GM12878 (cell line): Measurements from ENCODE around the gene COA3. TPM values are rescaled to one million over a fixed set of nuclear protein-coding genes. Genes with fewer than 3 reads are reported as not detected.
A peak's percentile ranks its signal among the peaks of the same experiment; 100 is the strongest.

ENCODE experiments used
- ATAC-seq: fragments of 200-7000 bp; cut with Tn5 transposase; 3 replicates; pipeline ENCODE4 v1.9.1; 2020; ENCODE audit warnings: mild to moderate bottlenecking, moderate library complexity
- BruUV-seq: library from RNA; stranded (reverse); fragments of 400-500 nt; replicated peaks from 2 replicates; lab custom pipeline; 2021; lab: Mats Ljungman, UMichigan
- CTCF ChIA-PET: fragments of 300-600 bp; sonication (Branson Sonifier 250); formaldehyde crosslinking; extraction: SDS; loops from one replicate; lab custom pipeline; 2021; ENCODE audit warnings: inconsistent platforms; lab: Yijun Ruan, JAX
- POLR2A ChIA-PET: fragments of 350-600 bp; formaldehyde crosslinking; extraction: SDS; loops from one replicate; lab custom pipeline; 2021; ENCODE audit warnings: inconsistent platforms; lab: Charles Lee
- RAD21 ChIA-PET: fragments of 300-600 bp; sonication (Branson Sonifier 250); formaldehyde crosslinking; loops from one replicate; lab custom pipeline; 2023; ENCODE audit warnings: antibody characterized with exemption; ENCODE audit not compliant: unreplicated experiment; lab: Charles Lee
- SMC1A ChIA-PET: fragments of 300-600 bp; sonication (Branson Sonifier 250); formaldehyde crosslinking; loops from one replicate; lab custom pipeline; 2023; ENCODE audit not compliant: unreplicated experiment, uncharacterized antibody; lab: Charles Lee
- DNase-seq: peaks from one replicate; pipeline ENCODE4 v3.0.0-alpha.2; 2011; ENCODE audit warnings: low read depth, low spot score
- FAIRE-seq: peaks from 3 replicates; lab custom pipeline; 2011; peaks lifted over from hg19 to GRCh38; lab: Jason Lieb, UNC
- H2AFZ ChIP-seq: 2 replicates; pipeline ENCODE4 v1.6.0; 2011; ENCODE audit warnings: low read depth, low read length, control low read depth; ENCODE audit not compliant: control insufficient read depth
- H3K27ac ChIP-seq: 2 replicates; pipeline ENCODE4 v1.5.1; 2011; ENCODE audit warnings: control low read depth; ENCODE audit not compliant: control insufficient read depth, insufficient read depth
- H3K27me3 ChIP-seq, 2 experiments: replicated peaks in 1 of 2; 2 replicates each; pipeline versions ENCODE4 v1.6.0 to v1.6.1; 2011; ENCODE audit warnings: low read length in 1 of 2; ENCODE audit not compliant: control insufficient read depth in 2 of 2, insufficient read depth in 2 of 2
- H3K36me3 ChIP-seq, 2 experiments: 2 replicates each; pipeline ENCODE4 v1.5.1; 2011; ENCODE audit warnings: low read length in 1 of 2; ENCODE audit not compliant: control insufficient read depth in 2 of 2, insufficient read depth in 2 of 2
- H3K4me1 ChIP-seq: 2 replicates; pipeline ENCODE4 v1.6.1; 2011; ENCODE audit warnings: mild to moderate bottlenecking, low read length, moderate library complexity, mixed read lengths; ENCODE audit not compliant: control insufficient read depth, insufficient read depth
- H3K4me2 ChIP-seq: 2 replicates; pipeline ENCODE4 v1.6.0; 2011; ENCODE audit warnings: control low read depth; ENCODE audit not compliant: control insufficient read depth, insufficient read depth
- H3K4me3 ChIP-seq: fragments of 200-600 bp; sonication (generic); 2 replicates; pipeline ENCODE4 v1.5.1; 2016
- H3K79me2 ChIP-seq: 2 replicates; pipeline ENCODE4 v1.6.0; 2011; ENCODE audit warnings: low read length; ENCODE audit not compliant: control insufficient read depth, insufficient read depth
- H3K9ac ChIP-seq: 2 replicates; pipeline ENCODE4 v1.8.0; 2011; ENCODE audit warnings: low read length, control low read depth, mixed read lengths; ENCODE audit not compliant: control insufficient read depth, insufficient read depth
- H3K9me3 ChIP-seq: replicated peaks from 3 replicates; pipeline ENCODE4 v1.5.1; 2011; ENCODE audit warnings: mild to moderate bottlenecking, low read length; ENCODE audit not compliant: control insufficient read depth, insufficient read depth
- H4K20me1 ChIP-seq: 2 replicates; pipeline ENCODE4 v1.6.0; 2011; ENCODE audit not compliant: control insufficient read depth, insufficient read depth
- ATF2 ChIP-seq: IDR thresholded peaks from 2 replicates; pipeline ENCODE4 v1.6.1; 2012; ENCODE audit warnings: low read length, inconsistent platforms
- ATF3 ChIP-seq: IDR thresholded peaks from 2 replicates; pipeline ENCODE4 v1.6.1; 2011; ENCODE audit warnings: low read depth, mild to moderate bottlenecking, low read length, moderate library complexity, borderline replicate concordance; ENCODE audit errors: extremely low read depth
- ATF7 ChIP-seq: fragments of 450-650 bp; IDR thresholded peaks from 2 replicates; pipeline ENCODE4 v1.6.1; 2016; ENCODE audit warnings: low read depth, mild to moderate bottlenecking
- BMI1 ChIP-seq: fragments of 450-650 bp; IDR thresholded peaks from 2 replicates; pipeline ENCODE4 v1.6.1; 2016; ENCODE audit warnings: mild to moderate bottlenecking, moderate library complexity, borderline replicate concordance
- CHD4 ChIP-seq: fragments of 200-600 bp; sonication (generic); IDR thresholded peaks from 2 replicates; pipeline ENCODE4 v1.6.1; 2016; ENCODE audit warnings: mild to moderate bottlenecking
- CTCF ChIP-seq, 3 experiments: IDR thresholded peaks in 2 of 3; conservative IDR thresholded peaks in 1 of 3; 2 replicates each; pipeline ENCODE4 v1.5.1; 2011; ENCODE audit warnings: low read depth in 3 of 3, low read length in 3 of 3, mild to moderate bottlenecking in 3 of 3, control low read depth in 2 of 3, moderate library complexity in 2 of 3, inconsistent platforms in 1 of 3, mixed read lengths in 1 of 3; ENCODE audit not compliant: control insufficient read depth in 2 of 3, insufficient read depth in 1 of 3; ENCODE audit errors: extremely low read depth in 1 of 3
- EED ChIP-seq: sonication (generic); IDR thresholded peaks from 2 replicates; pipeline ENCODE4 v1.6.1; 2016; ENCODE audit warnings: antibody characterized with exemption, low read depth
- ETV6 ChIP-seq, 2 experiments: fragments of 450-650 bp in 1 of 2; IDR thresholded peaks in 1 of 2; conservative IDR thresholded peaks in 1 of 2; 2 replicates each; pipeline ENCODE4 v1.6.1; 2014; ENCODE audit warnings: antibody characterized with exemption in 1 of 2, borderline replicate concordance in 1 of 2, low read depth in 1 of 2, mild to moderate bottlenecking in 1 of 2, moderate library complexity in 1 of 2
- LARP7 ChIP-seq: fragments of 450-650 bp; IDR thresholded peaks from 2 replicates; pipeline ENCODE4 v1.6.1; 2017; ENCODE audit warnings: mild to moderate bottlenecking
- MXI1 ChIP-seq: fragments of 150-350 bp; IDR thresholded peaks from 2 replicates; pipeline ENCODE4 v1.6.1; 2011; ENCODE audit warnings: low read depth, mild to moderate bottlenecking, inconsistent platforms, low read length, improper control_type of control experiment
- NFXL1 ChIP-seq: fragments of 450-650 bp; IDR thresholded peaks from 2 replicates; pipeline ENCODE4 v1.6.1; 2017; ENCODE audit warnings: antibody characterized with exemption, mild to moderate bottlenecking, borderline replicate concordance
- PBX3 ChIP-seq: IDR thresholded peaks from 2 replicates; pipeline ENCODE4 v1.6.1; 2011; ENCODE audit warnings: mild to moderate bottlenecking, low read depth, low read length, moderate library complexity; ENCODE audit not compliant: insufficient replicate concordance
- RAD21 ChIP-seq: IDR thresholded peaks from 2 replicates; pipeline ENCODE4 v1.6.1; 2011; ENCODE audit warnings: mild to moderate bottlenecking, low read depth, low read length, moderate library complexity; ENCODE audit not compliant: insufficient read depth
- SMAD1 ChIP-seq: fragments of 450-650 bp; IDR thresholded peaks from 2 replicates; pipeline ENCODE4 v1.6.1; 2018; ENCODE audit warnings: mild to moderate bottlenecking, low read depth; ENCODE audit not compliant: partially characterized antibody
- SMC3 ChIP-seq: IDR thresholded peaks from 2 replicates; pipeline ENCODE4 v1.6.1; 2011; ENCODE audit warnings: low read length, improper control_type of control experiment, borderline replicate concordance
- TCF7 ChIP-seq: IDR thresholded peaks from 2 replicates; pipeline ENCODE4 v1.6.1; 2014; ENCODE audit warnings: antibody characterized with exemption, borderline replicate concordance
- YBX1 ChIP-seq: fragments of 450-650 bp; IDR thresholded peaks from 2 replicates; pipeline ENCODE4 v1.6.1; 2016; ENCODE audit warnings: antibody characterized with exemption
- YY1 ChIP-seq: IDR thresholded peaks from 2 replicates; pipeline ENCODE4 v1.6.1; 2011; ENCODE audit warnings: low read depth, mild to moderate bottlenecking, low read length
- ZNF274 ChIP-seq: IDR thresholded peaks from one replicate; pipeline ENCODE4 v1.8.0; 2011; ENCODE audit not compliant: insufficient read length, insufficient read depth
- WGBS: methylation state at CpG from one replicate; pipeline ENCODE4 v1.1.6; 2016; ENCODE audit warnings: low lambda C conversion rate; ENCODE audit not compliant: insufficient replicate concordance, insufficient coverage; ENCODE audit errors: missing lambda C conversion rate; 5-methylcytosine and 5-hydroxymethylcytosine counted together
- in situ Hi-C: fragments of 300-500 bp; cut with MboI; formaldehyde crosslinking; loops from 9 replicates; pipeline ENCODE4 v1.14.3; 2018; ENCODE audit warnings: mixed read lengths
- intact Hi-C: fragments of 100-400 bp; cut with micrococcal nuclease; formaldehyde crosslinking; loops from one replicate; pipeline ENCODE4 v1.14.2; 2022; ENCODE audit not compliant: unreplicated experiment
- polyA plus RNA-seq, 11 experiments: library from polyadenylated mRNA; depleted of rRNA in 4 of 11; unstranded in 6 of 11; stranded (reverse) in 5 of 11; fragments of >200 nt; fragmentation: Nextera tagmentation in 4 of 11; fragmentation: Illumina TruSeq in 1 of 11; extraction: Ambion mirVana in 4 of 11; extraction: Trizol in 1 of 11; gene quantifications; 1 replicate in 1 of 11; 2 replicates in 10 of 11; pipeline versions ENCODE4 v1.2.1 to v1.2.3, GENCODE V29; 2011 to 2016; ENCODE audit warnings: inconsistent platforms in 2 of 11, missing spikeins in 2 of 11, low read depth in 1 of 11
- total RNA-seq, 4 experiments: library from RNA; depleted of rRNA in 3 of 4; stranded (reverse); fragments of >200 nt in 3 of 4; fragmentation: Illumina TruSeq in 1 of 4; extraction: Trizol in 1 of 4; gene quantifications; 2 replicates each; pipeline versions ENCODE4 v1.2.1 to v1.2.3, GENCODE V29; 2013 to 2021

The COA3 gene
- total and polyA plus RNA-seq, 10 of the 15 experiments (the other 5 are each of a cell fraction or from before 2014, with no cell fraction given) = 45.2 to 161 (median 64.6) TPM

GRCh38 chr17:42819939-42820535 is 21.5 kb upstream of the COA3 start:
- no peak overlapping the region for H3K4me3 ChIP-seq
- ATAC-seq (peak; percentile 69), FAIRE-seq (peak; percentile 69), DNase-seq (no peak)
- in situ Hi-C loops (no loop called here), intact Hi-C loops (no loop called here)
- peaks cover 11 to 26% of the 10 kb centered on the region in 2 experiments for H3K36me3 ChIP-seq
- SMC1A ChIA-PET = interaction anchor here (0.5 to 1.9 kb wide), 7 partner anchors 16 to 354 kb away, joined by 3 to 4 read pairs (median 3); partner anchors contain the start of genes CNTD1, COA3, RPL27 and VPS25
- H3K9me3 ChIP-seq = no peaks in the 10 kb centered on the region
- no peaks in the 10 kb centered on the region for H3K27me3 ChIP-seq
- no peaks in the 10 kb centered on the region for H4K20me1 ChIP-seq
- no TSS peak for BruUV-seq
- peaks cover 20% of the 10 kb centered on the region for H3K79me2 ChIP-seq
- no peak overlapping the region for H3K4me2 ChIP-seq
- RAD21 ChIA-PET = interaction anchor here (0.5 to 1.1 kb wide), 3 partner anchors 39 to 178 kb away, joined by 3 to 4 read pairs (median 4); partner anchors contain the start of genes RPL27 and WNK4
- CTCF ChIA-PET = interaction anchor here (0.7 to 6.1 kb wide), 24 partner anchors 8 to 664 kb away, joined by 3 to 81 read pairs (median 4); partner anchors contain the start of genes AOC2, COA3, DHX8 and PSMC3IP
- H3K27ac ChIP-seq = no peak overlapping the region
- no peak overlapping the region for H2AFZ ChIP-seq
- H3K9ac ChIP-seq = no peak overlapping the region
- WGBS = 0% methylated on average over 2 of the region's 2 CpGs
- POLR2A ChIA-PET = interaction anchor here (1.1 kb wide), 1 partner anchor 13 kb away, joined by 3 read pairs; the partner anchor contains the start of gene PSME3
- peaks cover 6% of the 10 kb centered on the region; the same call in 1 of the 2 replicates for H3K4me1 ChIP-seq
- TF ChIP-seq BMI1 = no peak
- peak; percentile 47; the same call in 1 of the 2 replicates for TF ChIP-seq SMC3
- TF ChIP-seq LARP7 = no peak
- no peak for TF ChIP-seq TCF7
- TF ChIP-seq RAD21 = peak; percentile 31; the same call in 1 of the 2 replicates
- no peak for TF ChIP-seq SMAD1
- TF ChIP-seq MXI1 = no peak
- no peak for TF ChIP-seq NFXL1
- no peak for TF ChIP-seq ATF3
- peak; percentile 76 for TF ChIP-seq PBX3
- 0 out of 2 replicates have a peak, but pooled peaks have one; percentile 29 for TF ChIP-seq ATF2
- no peak for TF ChIP-seq YBX1
- 0 out of 2 replicates have a peak, but pooled peaks have one; percentile 12 for TF ChIP-seq ATF7
- TF ChIP-seq CTCF (IDR thresholded peaks at IDR 0.05 in 2 of 3, conservative IDR thresholded peaks at IDR 0.05 in 1 of 3; ENCODE audit: control insufficient read depth in 2 of 3, extremely low read depth in 1 of 3, insufficient read depth in 1 of 3, low read depth in 3 of 3, low read length in 3 of 3) = peak; percentile 68 to 88 (median 74)
- TF ChIP-seq CHD4 = no peak
- TF ChIP-seq ETV6 (conservative IDR thresholded peaks at IDR 0.05 in 1 of 2, IDR thresholded peaks at IDR 0.05 in 1 of 2; ENCODE audit: borderline replicate concordance in 1 of 2, low read depth in 1 of 2) = no peak
- TF ChIP-seq EED = no peak
- TF ChIP-seq ZNF274 = no peak
- TF ChIP-seq YY1 = 0 out of 2 replicates have a peak, but pooled peaks have one; percentile 53
